ENCODE results near the gene BTBD9. TPM values are rescaled to one million over a fixed set of nuclear protein-coding genes. Genes with fewer than 3 reads are reported as not detected.

The BTBD9 gene
- total RNA-seq, 1 experiment from 2014 or later = 12.5 TPM

- no peak for DNase-seq (ENCODE audit: unreplicated experiment)
- Mint-ChIP-seq H3K27ac (ENCODE audit: low read depth, unreplicated experiment) (no peak overlapping the region), H3K9me3 (ENCODE audit: unreplicated experiment) (no peaks in the 10 kb centered on the region), H3K27me3 (ENCODE audit: insufficient read depth, unreplicated experiment) (no peaks in the 10 kb centered on the region), H3K36me3 (ENCODE audit: insufficient read depth, unreplicated experiment) (no peaks in the 10 kb centered on the region), H3K4me3 (ENCODE audit: unreplicated experiment) (no peak overlapping the region), H3K4me1 (ENCODE audit: insufficient read depth, unreplicated experiment) (no peaks in the 10 kb centered on the region)
- TF ChIP-seq, protein P1, sequence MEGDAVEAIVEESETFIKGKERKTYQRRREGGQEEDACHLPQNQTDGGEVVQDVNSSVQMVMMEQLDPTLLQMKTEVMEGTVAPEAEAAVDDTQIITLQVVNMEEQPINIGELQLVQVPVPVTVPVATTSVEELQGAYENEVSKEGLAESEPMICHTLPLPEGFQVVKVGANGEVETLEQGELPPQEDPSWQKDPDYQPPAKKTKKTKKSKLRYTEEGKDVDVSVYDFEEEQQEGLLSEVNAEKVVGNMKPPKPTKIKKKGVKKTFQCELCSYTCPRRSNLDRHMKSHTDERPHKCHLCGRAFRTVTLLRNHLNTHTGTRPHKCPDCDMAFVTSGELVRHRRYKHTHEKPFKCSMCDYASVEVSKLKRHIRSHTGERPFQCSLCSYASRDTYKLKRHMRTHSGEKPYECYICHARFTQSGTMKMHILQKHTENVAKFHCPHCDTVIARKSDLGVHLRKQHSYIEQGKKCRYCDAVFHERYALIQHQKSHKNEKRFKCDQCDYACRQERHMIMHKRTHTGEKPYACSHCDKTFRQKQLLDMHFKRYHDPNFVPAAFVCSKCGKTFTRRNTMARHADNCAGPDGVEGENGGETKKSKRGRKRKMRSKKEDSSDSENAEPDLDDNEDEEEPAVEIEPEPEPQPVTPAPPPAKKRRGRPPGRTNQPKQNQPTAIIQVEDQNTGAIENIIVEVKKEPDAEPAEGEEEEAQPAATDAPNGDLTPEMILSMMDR (IDR thresholded peaks at IDR 0.05; ENCODE audit: unreplicated experiment) = no peak
- ChIA-PET POLR2A (no interaction called here), CTCF (no interaction called here)
- no TSS peak for BruUV-seq (replicated peaks)
- intact Hi-C loops (cut with micrococcal nuclease) = no loop called here
Measured at GRCh38 chr6:38354037-38354381, 285.7 kb downstream of the BTBD9 start.

GRCh38 chr6:38353310-38354036 lies 286.3 kb downstream of the BTBD9 start:
- no peaks in the 10 kb centered on the region for H3K27me3 Mint-ChIP-seq (ENCODE audit: insufficient read depth, unreplicated experiment)
- TF ChIP-seq, protein P1 (IDR thresholded peaks at IDR 0.05; ENCODE audit: unreplicated experiment) = no peak
- no peak for DNase-seq (ENCODE audit: unreplicated experiment)
- no peaks in the 10 kb centered on the region for H3K4me1 Mint-ChIP-seq (ENCODE audit: insufficient read depth, unreplicated experiment)
- no TSS peak for BruUV-seq (replicated peaks)
- no peak overlapping the region for H3K27ac Mint-ChIP-seq (ENCODE audit: low read depth, unreplicated experiment)
- no peaks in the 10 kb centered on the region for H3K9me3 Mint-ChIP-seq (ENCODE audit: unreplicated experiment)
- ChIA-PET POLR2A (no interaction called here), CTCF (interaction anchor here (0.7 kb wide), 1 partner anchor 90 kb away, joined by 3 read pairs; no protein-coding TSS in a partner anchor)
- intact Hi-C loops (cut with micrococcal nuclease) = no loop called here
- no peak overlapping the region for H3K4me3 Mint-ChIP-seq (ENCODE audit: unreplicated experiment)
- no peaks in the 10 kb centered on the region for H3K36me3 Mint-ChIP-seq (ENCODE audit: insufficient read depth, unreplicated experiment)

DNA sequence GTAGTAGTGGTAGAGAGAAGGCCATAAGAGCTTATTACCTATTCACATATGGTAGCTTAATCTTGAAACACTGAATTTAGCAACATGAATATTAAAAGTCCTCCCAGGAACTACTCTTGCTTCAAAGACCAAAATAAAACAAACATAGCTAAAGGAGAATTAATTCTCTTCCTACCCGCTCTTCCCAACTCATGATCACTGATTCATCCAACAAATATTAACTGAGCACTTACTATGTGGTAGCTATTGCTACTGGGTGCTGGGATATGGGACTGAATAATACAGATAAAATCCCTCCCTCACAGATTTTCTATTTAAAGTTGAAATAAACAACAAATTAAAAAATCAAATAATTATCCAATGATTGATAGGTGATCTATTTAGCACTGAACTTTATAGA lies 287.1 kb downstream of the BTBD9 start:
- TF ChIP-seq, protein P1 (IDR thresholded peaks at IDR 0.05; ENCODE audit: unreplicated experiment) = no peak
- CTCF ChIA-PET = interaction anchor here (0.7 kb wide), 3 partner anchors 38 to 91 kb away, joined by 3 to 6 read pairs (median 3); no protein-coding TSS in a partner anchor
- DNase-seq (ENCODE audit: unreplicated experiment) = no peak
- POLR2A ChIA-PET = no interaction called here
- no peak overlapping the region for H3K27ac Mint-ChIP-seq (ENCODE audit: low read depth, unreplicated experiment)
- intact Hi-C loops (cut with micrococcal nuclease) = no loop called here
- BruUV-seq (replicated peaks) = no TSS peak
- H3K4me1 Mint-ChIP-seq (ENCODE audit: insufficient read depth, unreplicated experiment) = no peaks in the 10 kb centered on the region
- no peaks in the 10 kb centered on the region for H3K9me3 Mint-ChIP-seq (ENCODE audit: unreplicated experiment)
- H3K36me3 Mint-ChIP-seq (ENCODE audit: insufficient read depth, unreplicated experiment) = no peaks in the 10 kb centered on the region
- no peaks in the 10 kb centered on the region for H3K27me3 Mint-ChIP-seq (ENCODE audit: insufficient read depth, unreplicated experiment)
- H3K4me3 Mint-ChIP-seq (ENCODE audit: unreplicated experiment) = no peak overlapping the region

- H3K4me1 Mint-ChIP-seq (ENCODE audit: insufficient read depth, unreplicated experiment) = no peaks in the 10 kb centered on the region
- H3K9me3 Mint-ChIP-seq (ENCODE audit: unreplicated experiment) = no peaks in the 10 kb centered on the region
- H3K4me3 Mint-ChIP-seq (ENCODE audit: unreplicated experiment) = no peak overlapping the region
- ChIA-PET CTCF (interaction anchor here (0.7 kb wide), 1 partner anchor 131 kb away, joined by 3 read pairs; no protein-coding TSS in a partner anchor), POLR2A (interaction anchor here (0.7 kb wide), 1 partner anchor 14 kb away, joined by 3 read pairs; no protein-coding TSS in a partner anchor)
- intact Hi-C loops (cut with micrococcal nuclease) = no loop called here
- TF ChIP-seq, protein P1 (IDR thresholded peaks at IDR 0.05; ENCODE audit: unreplicated experiment) = no peak
- no peak overlapping the region for H3K27ac Mint-ChIP-seq (ENCODE audit: low read depth, unreplicated experiment)
- BruUV-seq (replicated peaks) = no TSS peak
- no peaks in the 10 kb centered on the region for H3K36me3 Mint-ChIP-seq (ENCODE audit: insufficient read depth, unreplicated experiment)
- DNase-seq (ENCODE audit: unreplicated experiment) = no peak
- no peaks in the 10 kb centered on the region for H3K27me3 Mint-ChIP-seq (ENCODE audit: insufficient read depth, unreplicated experiment)
Measured at GRCh38 chr6:38350942-38351341, 288.8 kb downstream of the BTBD9 start.
